GM12874 (cell line): ENCODE measurements around the gene GEMIN5.

ENCODE experiments used
- CTCF ChIP-seq: IDR thresholded peaks from 2 replicates; pipeline ENCODE4 v1.5.1; 2011; ENCODE audit warnings: low read depth, mild to moderate bottlenecking, control low read depth, low read length, moderate library complexity; ENCODE audit not compliant: insufficient read depth

GEMIN5 gene

GRCh38 chr5:154849791-154850201 is 88.2 kb downstream of the GEMIN5 start:
- no peak for TF ChIP-seq CTCF

- TF ChIP-seq CTCF: no peak
Measured at GRCh38 chr5:154849264-154849785, 88.7 kb downstream of the GEMIN5 start.

GRCh38 chr5:154844809-154845208 is 93.2 kb downstream of the GEMIN5 start:
- no peak for TF ChIP-seq CTCF

- no peak for TF ChIP-seq CTCF
Measured at GRCh38 chr5:154842689-154843530, 95.1 kb downstream of the GEMIN5 start.

DNA sequence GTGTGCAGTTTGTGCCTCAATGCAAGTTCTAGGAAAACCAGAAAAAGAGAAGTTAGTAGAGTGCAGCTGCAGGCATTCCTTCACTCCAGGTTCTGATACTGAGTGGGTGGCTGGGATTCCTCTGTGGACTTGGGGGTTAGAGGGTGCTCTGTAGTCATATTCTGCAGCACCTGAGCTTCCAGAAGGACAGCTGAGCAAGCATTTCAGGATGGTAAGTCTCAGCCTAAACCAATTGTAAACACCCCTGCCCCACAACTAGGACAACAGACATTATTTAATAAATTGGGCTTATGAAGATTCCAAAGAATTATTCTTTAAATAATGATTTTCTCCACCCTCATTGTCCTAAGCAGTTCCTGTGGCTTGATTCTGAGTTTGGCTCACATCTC is 96.7 kb downstream of the GEMIN5 start:
- no peak for TF ChIP-seq CTCF

DNA sequence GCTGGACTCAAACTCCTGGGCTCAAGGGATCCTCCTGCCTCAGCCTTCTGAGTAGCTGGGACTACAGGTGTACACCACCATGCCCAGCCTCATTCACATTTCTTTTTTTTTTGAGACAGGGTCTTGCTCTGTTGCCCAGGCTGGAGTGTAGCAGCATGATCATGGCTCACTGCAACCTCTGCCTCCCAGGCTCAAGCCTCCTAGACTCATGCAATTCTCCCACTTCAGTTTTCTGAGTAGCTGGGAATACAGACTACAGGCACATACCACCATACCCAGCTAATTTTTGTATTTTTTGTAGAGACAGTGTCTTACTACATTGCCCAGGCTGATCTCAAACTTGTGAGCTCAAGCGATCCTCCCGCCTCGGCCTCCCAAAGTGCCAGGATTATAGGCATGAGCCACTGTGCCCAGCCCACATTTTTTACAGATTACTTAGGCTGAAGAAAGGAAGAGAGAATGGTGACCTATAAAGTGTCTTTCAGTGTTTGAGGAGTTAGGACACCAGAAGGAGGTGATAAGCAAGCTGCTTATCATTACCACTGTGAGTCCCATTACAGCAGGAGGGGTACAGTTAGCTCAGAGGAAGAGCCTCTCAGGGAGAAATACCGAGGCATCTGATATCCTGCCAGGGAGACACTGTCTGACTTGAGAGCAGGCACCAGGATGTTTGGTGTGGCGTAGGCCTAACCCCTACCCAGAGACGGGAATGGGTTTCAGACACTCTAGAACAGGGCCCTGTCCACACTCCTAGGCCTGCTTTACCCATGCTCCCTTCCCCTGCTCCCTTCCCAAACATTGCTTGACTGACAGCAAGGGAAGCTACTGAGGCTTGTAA is 97.4 kb downstream of the GEMIN5 start:
- TF ChIP-seq CTCF: no peak
